ENCODE data around the gene ACOX2. TPM values are rescaled to one million over a fixed set of nuclear protein-coding genes. Genes with fewer than 3 reads are reported as not detected.

The ACOX2 gene
- total RNA-seq, 4 donors from 2014 or later, result 18.3 to 28.9 (median 20.2) TPM

DNA sequence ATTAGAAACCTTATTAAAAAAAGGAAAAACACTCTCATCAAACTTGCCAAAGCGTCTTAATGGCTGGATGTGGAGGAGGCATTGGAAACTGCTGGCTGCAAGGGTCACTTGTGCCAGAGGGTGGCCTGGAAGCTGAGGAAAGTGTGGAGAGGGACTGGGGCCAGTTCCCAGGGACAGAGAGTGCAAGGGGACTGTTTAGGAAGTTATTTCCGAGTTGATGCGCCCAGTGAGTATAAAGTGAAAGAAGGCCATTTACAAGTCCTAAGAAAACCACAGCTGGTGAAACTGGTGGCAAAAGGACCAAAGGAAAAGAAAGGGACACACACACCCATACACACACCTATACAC is 52.3 kb downstream of the ACOX2 start:
- H3K4me1 ChIP-seq, result peaks cover 5 to 9% (median 6%) of the 10 kb centered on the region in 4 donors
- no peaks in the 10 kb centered on the region for H3K27me3 ChIP-seq
- no peak for DNase-seq (ENCODE audit: extremely low spot score)
- intact Hi-C loops (cut with DNase I), result no loop called here
- no peak overlapping the region for H3K27ac ChIP-seq (replicated peaks in 1 of 4)
- H3K36me3 ChIP-seq, result no peaks in the 10 kb centered on the region
- no peak overlapping the region for H3K4me3 ChIP-seq
- WGBS, result 81% methylated on average over 3 of the region's 3 CpGs
- H3K9me3 ChIP-seq, result peaks cover 0 to 4% (median 0%) of the 10 kb centered on the region in 4 donors
- TF ChIP-seq POLR2A (IDR thresholded peaks at IDR 0.05; ENCODE audit: low read depth), result no peak
- no peak for TF ChIP-seq EP300 (IDR thresholded peaks at IDR 0.05)
- TF ChIP-seq, protein P1, sequence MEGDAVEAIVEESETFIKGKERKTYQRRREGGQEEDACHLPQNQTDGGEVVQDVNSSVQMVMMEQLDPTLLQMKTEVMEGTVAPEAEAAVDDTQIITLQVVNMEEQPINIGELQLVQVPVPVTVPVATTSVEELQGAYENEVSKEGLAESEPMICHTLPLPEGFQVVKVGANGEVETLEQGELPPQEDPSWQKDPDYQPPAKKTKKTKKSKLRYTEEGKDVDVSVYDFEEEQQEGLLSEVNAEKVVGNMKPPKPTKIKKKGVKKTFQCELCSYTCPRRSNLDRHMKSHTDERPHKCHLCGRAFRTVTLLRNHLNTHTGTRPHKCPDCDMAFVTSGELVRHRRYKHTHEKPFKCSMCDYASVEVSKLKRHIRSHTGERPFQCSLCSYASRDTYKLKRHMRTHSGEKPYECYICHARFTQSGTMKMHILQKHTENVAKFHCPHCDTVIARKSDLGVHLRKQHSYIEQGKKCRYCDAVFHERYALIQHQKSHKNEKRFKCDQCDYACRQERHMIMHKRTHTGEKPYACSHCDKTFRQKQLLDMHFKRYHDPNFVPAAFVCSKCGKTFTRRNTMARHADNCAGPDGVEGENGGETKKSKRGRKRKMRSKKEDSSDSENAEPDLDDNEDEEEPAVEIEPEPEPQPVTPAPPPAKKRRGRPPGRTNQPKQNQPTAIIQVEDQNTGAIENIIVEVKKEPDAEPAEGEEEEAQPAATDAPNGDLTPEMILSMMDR (IDR thresholded peaks at IDR 0.05), result no peak
- TF ChIP-seq POLR2AphosphoS5 (IDR thresholded peaks at IDR 0.05), result no peak

DNA sequence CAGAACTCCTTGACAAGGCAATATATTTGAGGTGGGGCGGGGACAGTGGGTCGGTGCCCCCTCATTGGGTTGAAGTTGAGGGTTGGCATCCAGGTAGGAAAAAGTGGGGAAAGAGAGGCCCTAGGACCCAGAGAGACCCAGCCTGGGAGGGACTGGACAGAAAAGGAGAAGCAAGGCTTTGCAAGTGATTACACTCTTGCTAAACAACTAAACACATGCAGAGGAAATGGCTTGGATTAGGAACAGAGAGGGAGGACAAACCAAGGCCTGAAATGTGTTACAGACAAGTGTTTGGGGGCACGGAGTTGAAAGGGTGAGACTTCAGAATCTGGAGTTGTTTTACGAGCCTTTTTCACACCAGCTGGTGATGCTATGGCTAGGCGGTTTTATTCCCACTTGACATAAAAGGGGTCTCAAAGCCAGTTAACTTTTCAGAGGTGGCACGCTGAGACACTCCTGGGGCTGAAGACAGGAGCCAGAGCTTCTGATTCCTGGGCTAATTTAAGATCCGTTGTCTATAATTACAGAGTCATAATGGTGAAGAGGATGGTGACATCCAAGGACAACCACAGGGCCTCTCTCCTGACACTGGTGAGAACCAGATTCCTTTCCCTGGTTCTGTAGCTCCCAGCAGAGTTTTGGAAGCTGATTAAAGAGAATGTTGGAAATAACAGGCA is 52.8 kb downstream of the ACOX2 start:
- H3K4me1 ChIP-seq, result peaks cover 5 to 9% (median 6%) of the 10 kb centered on the region in 4 donors
- WGBS, result 75% methylated on average over 7 of the region's 7 CpGs
- H3K9me3 ChIP-seq, result peaks cover 0 to 4% (median 0%) of the 10 kb centered on the region in 4 donors
- TF ChIP-seq, protein P1 (IDR thresholded peaks at IDR 0.05), result no peak
- TF ChIP-seq POLR2AphosphoS5 (IDR thresholded peaks at IDR 0.05) (no peak), EP300 (IDR thresholded peaks at IDR 0.05) (no peak), POLR2A (IDR thresholded peaks at IDR 0.05; ENCODE audit: low read depth) (no peak)
- no peak overlapping the region for H3K27ac ChIP-seq (replicated peaks in 1 of 4)
- no peak overlapping the region for H3K4me3 ChIP-seq
- intact Hi-C loops (cut with DNase I), result no loop called here
- no peak for DNase-seq (ENCODE audit: extremely low spot score)
- no peaks in the 10 kb centered on the region for H3K36me3 ChIP-seq
- H3K27me3 ChIP-seq, result no peaks in the 10 kb centered on the region

DNA sequence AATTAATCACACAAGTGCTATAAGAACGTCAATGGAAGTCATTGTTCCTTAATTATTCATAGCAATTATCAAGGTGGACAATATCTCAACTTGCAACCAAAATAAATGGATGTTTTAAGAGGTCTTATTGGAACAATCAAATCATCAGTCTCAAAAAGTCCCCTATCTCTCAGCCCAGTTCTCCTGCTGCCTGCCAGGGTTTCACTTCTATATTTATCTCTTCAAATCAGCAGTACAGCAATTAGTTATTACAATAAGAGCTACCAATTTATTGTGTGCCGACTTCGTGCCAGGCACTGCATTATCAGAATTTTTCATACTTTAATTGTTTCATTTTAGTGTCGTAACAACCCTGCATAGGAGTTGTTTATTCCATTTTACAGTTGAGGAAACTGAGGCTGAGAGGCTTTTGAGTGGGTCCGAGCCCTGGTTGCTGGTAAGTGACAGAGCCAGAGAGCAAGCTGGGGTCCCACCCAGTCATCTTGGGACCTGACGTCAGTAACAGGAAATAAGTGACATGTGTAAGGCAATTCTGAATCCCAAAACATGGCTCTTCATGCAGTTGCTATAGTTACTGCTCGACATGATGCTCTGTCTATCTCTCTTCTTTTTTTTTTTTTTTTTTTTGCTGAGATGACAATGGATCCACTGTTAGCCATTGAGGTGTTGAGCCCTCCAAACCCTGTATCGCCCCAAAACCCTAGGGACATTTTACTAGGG is 53.9 kb downstream of the ACOX2 start:
- Histone ChIP-seq H3K36me3 (no peaks in the 10 kb centered on the region), H3K27ac (replicated peaks in 1 of 4) (no peak overlapping the region), H3K9me3 (peaks cover 0 to 4% (median 0%) of the 10 kb centered on the region in 4 donors), H3K27me3 (no peaks in the 10 kb centered on the region), H3K4me1 (peaks cover 5 to 9% (median 6%) of the 10 kb centered on the region in 4 donors), H3K4me3 (no peak overlapping the region)
- WGBS, result 69% methylated on average over 8 of the region's 8 CpGs
- intact Hi-C loops (cut with DNase I), result no loop called here
- TF ChIP-seq, protein P1 (IDR thresholded peaks at IDR 0.05), result no peak
- no peak for TF ChIP-seq POLR2A (IDR thresholded peaks at IDR 0.05; ENCODE audit: low read depth)
- TF ChIP-seq POLR2AphosphoS5 (IDR thresholded peaks at IDR 0.05), result no peak
- no peak for TF ChIP-seq EP300 (IDR thresholded peaks at IDR 0.05)
- DNase-seq (ENCODE audit: extremely low spot score), result no peak

DNA sequence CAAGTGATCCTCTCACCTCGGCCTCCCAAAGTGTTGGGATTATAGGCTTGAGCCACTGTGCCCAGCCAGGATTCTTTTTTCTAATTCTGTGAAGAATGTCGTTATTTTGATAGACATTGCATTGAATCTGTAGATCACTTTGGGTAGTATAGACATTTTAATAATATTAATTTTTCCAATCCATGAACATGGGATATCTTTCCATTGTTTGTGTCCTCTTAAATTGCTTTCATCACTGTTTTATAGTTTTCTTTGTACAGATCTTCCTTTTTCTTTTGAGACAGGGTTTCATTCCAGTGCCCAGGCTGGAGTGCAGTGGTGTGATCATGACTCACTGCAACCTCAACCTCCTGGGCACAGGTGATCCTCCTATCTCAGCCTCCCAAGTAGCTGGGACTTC is 56.7 kb downstream of the ACOX2 start:
- Histone ChIP-seq H3K27me3 (no peaks in the 10 kb centered on the region), H3K4me3 (no peak overlapping the region), H3K4me1 (peaks cover 0 to 5% (median 0%) of the 10 kb centered on the region in 4 donors), H3K27ac (replicated peaks in 1 of 4) (no peak overlapping the region), H3K9me3 (peaks cover 0 to 4% (median 0%) of the 10 kb centered on the region in 4 donors), H3K36me3 (no peaks in the 10 kb centered on the region)
- WGBS, result 88% methylated on average over 2 of the region's 2 CpGs
- no peak for DNase-seq (ENCODE audit: extremely low spot score)
- intact Hi-C loops (cut with DNase I), result no loop called here
- TF ChIP-seq POLR2A (IDR thresholded peaks at IDR 0.05; ENCODE audit: low read depth), result no peak
- TF ChIP-seq, protein P1 (IDR thresholded peaks at IDR 0.05), result no peak
- TF ChIP-seq POLR2AphosphoS5 (IDR thresholded peaks at IDR 0.05), result no peak
- no peak for TF ChIP-seq EP300 (IDR thresholded peaks at IDR 0.05)

All from esophagus muscularis mucosa (tissue), 4 donors.